Astrocyte (in vitro differentiated cells and primary cell): ENCODE data around the gene SYNPO2. TPM values are rescaled to one million over a fixed set of nuclear protein-coding genes. Genes with fewer than 3 reads are reported as not detected.

ENCODE experiments used
- DNase-seq: peaks from one replicate; pipeline ENCODE4 v3.0.0-alpha.2; 2010; ENCODE audit warnings: low read depth
- FAIRE-seq: peaks from 2 replicates; lab custom pipeline; 2011; peaks lifted over from hg19 to GRCh38; lab: Jason Lieb, UNC
- H2AFZ ChIP-seq: 2 replicates; pipeline ENCODE4 v1.6.0; 2012; ENCODE audit warnings: low read depth, low read length, inconsistent platforms
- H3K27ac ChIP-seq: 2 replicates; pipeline ENCODE4 v1.5.1; 2011; ENCODE audit warnings: low read depth, low read length, inconsistent platforms
- H3K27me3 ChIP-seq: 2 replicates; pipeline ENCODE4 v1.6.0; 2011; ENCODE audit warnings: low read length, inconsistent platforms; ENCODE audit not compliant: insufficient read depth
- H3K36me3 ChIP-seq: 2 replicates; pipeline ENCODE4 v1.5.1; 2011; ENCODE audit warnings: low read length, inconsistent platforms; ENCODE audit not compliant: insufficient read depth
- H3K4me1 ChIP-seq: 2 replicates; pipeline ENCODE4 v1.5.1; 2011; ENCODE audit warnings: low read length, inconsistent platforms; ENCODE audit not compliant: insufficient read depth
- H3K4me2 ChIP-seq: 2 replicates; pipeline ENCODE4 v1.6.0; 2012; ENCODE audit warnings: low read length, inconsistent platforms
- H3K4me3 ChIP-seq: 2 replicates; pipeline ENCODE4 v1.5.1; 2011; ENCODE audit warnings: low read depth, mild to moderate bottlenecking, low read length, inconsistent platforms; ENCODE audit not compliant: insufficient read depth
- H3K79me2 ChIP-seq: 2 replicates; pipeline ENCODE4 v1.6.0; 2012; ENCODE audit warnings: mild to moderate bottlenecking, low read length, inconsistent platforms; ENCODE audit not compliant: insufficient read depth
- H3K9ac ChIP-seq: 2 replicates; pipeline ENCODE4 v1.6.0; 2012; ENCODE audit warnings: mild to moderate bottlenecking, low read length, inconsistent platforms
- H3K9me3 ChIP-seq: 2 replicates; pipeline ENCODE4 v1.5.1; 2012; ENCODE audit warnings: low read depth, mild to moderate bottlenecking, low read length, inconsistent platforms; ENCODE audit not compliant: insufficient read depth
- H4K20me1 ChIP-seq: 2 replicates; pipeline ENCODE4 v1.6.0; 2012; ENCODE audit warnings: low read length, inconsistent platforms; ENCODE audit not compliant: insufficient read depth
- H3K27ac Mint-ChIP-seq: one replicate; pipeline ENCODE4 v1.8.0; 2021; ENCODE audit warnings: mild to moderate bottlenecking, mixed read lengths; ENCODE audit not compliant: unreplicated experiment
- H3K27me3 Mint-ChIP-seq: one replicate; pipeline ENCODE4 v1.8.0; 2021; ENCODE audit warnings: low read depth, mixed read lengths; ENCODE audit not compliant: unreplicated experiment
- H3K36me3 Mint-ChIP-seq: one replicate; pipeline ENCODE4 v1.8.0; 2021; ENCODE audit warnings: low read depth, mixed read lengths; ENCODE audit not compliant: unreplicated experiment
- H3K4me1 Mint-ChIP-seq: one replicate; pipeline ENCODE4 v1.8.0; 2021; ENCODE audit warnings: low read depth, mixed read lengths; ENCODE audit not compliant: unreplicated experiment
- H3K4me3 Mint-ChIP-seq: one replicate; pipeline ENCODE4 v1.8.0; 2021; ENCODE audit warnings: mild to moderate bottlenecking, moderate library complexity, mixed read lengths; ENCODE audit not compliant: unreplicated experiment
- H3K9me3 Mint-ChIP-seq: one replicate; pipeline ENCODE4 v1.8.0; 2021; ENCODE audit warnings: mild to moderate bottlenecking, mixed read lengths; ENCODE audit not compliant: unreplicated experiment
- CTCF ChIP-seq: IDR thresholded peaks from 2 replicates; pipeline ENCODE4 v1.5.1; 2011; ENCODE audit warnings: low read depth, mild to moderate bottlenecking, inconsistent platforms, low read length, moderate library complexity; ENCODE audit not compliant: insufficient read depth
- EZH2 ChIP-seq: IDR thresholded peaks from 2 replicates; pipeline ENCODE4 v1.6.1; 2012; ENCODE audit warnings: mild to moderate bottlenecking, low read length, inconsistent platforms; ENCODE audit not compliant: insufficient read depth
- total RNA-seq: library from RNA; stranded (reverse); gene quantifications from 2 replicates; pipeline ENCODE4 v1.2.1, GENCODE V29; 2021

The SYNPO2 gene
- total RNA-seq, 1 donor from 2014 or later, result 4.2 TPM

GRCh38 chr4:118993333-118993732, 104.7 kb downstream of the SYNPO2 start:
- no peaks in the 10 kb centered on the region for H3K27me3 Mint-ChIP-seq
- no peaks in the 10 kb centered on the region for H3K27me3 ChIP-seq
- no peak for DNase-seq
- no peaks in the 10 kb centered on the region for H3K9me3 ChIP-seq
- no peak overlapping the region for H3K27ac ChIP-seq
- H3K36me3 Mint-ChIP-seq, result peaks cover 2% of the 10 kb centered on the region
- peaks cover 13% of the 10 kb centered on the region for H3K4me1 ChIP-seq
- TF ChIP-seq EZH2 (no peak), CTCF (no peak)
- H3K4me1 Mint-ChIP-seq, result peaks cover 17% of the 10 kb centered on the region
- H3K4me2 ChIP-seq, result no peak overlapping the region
- no peaks in the 10 kb centered on the region for H3K9me3 Mint-ChIP-seq
- no peak overlapping the region for H3K9ac ChIP-seq
- H4K20me1 ChIP-seq, result no peaks in the 10 kb centered on the region
- H2AFZ ChIP-seq, result no peak overlapping the region
- H3K36me3 ChIP-seq, result no peaks in the 10 kb centered on the region
- H3K79me2 ChIP-seq, result no peaks in the 10 kb centered on the region
- H3K27ac Mint-ChIP-seq, result no peak overlapping the region
- FAIRE-seq, result no peak
- H3K4me3 ChIP-seq, result no peak overlapping the region
- no peak overlapping the region for H3K4me3 Mint-ChIP-seq

GRCh38 chr4:118994030-118994429, 105.4 kb downstream of the SYNPO2 start:
- H3K9me3 ChIP-seq, result no peaks in the 10 kb centered on the region
- no peaks in the 10 kb centered on the region for H3K36me3 ChIP-seq
- H3K4me2 ChIP-seq, result no peak overlapping the region
- DNase-seq, result no peak
- H4K20me1 ChIP-seq, result no peaks in the 10 kb centered on the region
- no peak for TF ChIP-seq CTCF
- no peak for TF ChIP-seq EZH2
- no peak overlapping the region for H3K4me3 ChIP-seq
- H3K4me1 ChIP-seq, result peaks cover 6% of the 10 kb centered on the region
- no peaks in the 10 kb centered on the region for H3K79me2 ChIP-seq
- no peak overlapping the region for H3K4me3 Mint-ChIP-seq
- no peak overlapping the region for H2AFZ ChIP-seq
- H3K4me1 Mint-ChIP-seq, result peaks cover 13% of the 10 kb centered on the region
- peaks cover 2% of the 10 kb centered on the region for H3K36me3 Mint-ChIP-seq
- FAIRE-seq, result no peak
- H3K27me3 Mint-ChIP-seq, result no peaks in the 10 kb centered on the region
- no peaks in the 10 kb centered on the region for H3K27me3 ChIP-seq
- H3K27ac Mint-ChIP-seq, result no peak overlapping the region
- no peak overlapping the region for H3K9ac ChIP-seq
- H3K9me3 Mint-ChIP-seq, result no peaks in the 10 kb centered on the region
- H3K27ac ChIP-seq, result no peak overlapping the region

- H3K4me3 Mint-ChIP-seq, result no peak overlapping the region
- peaks cover 2% of the 10 kb centered on the region for H3K36me3 Mint-ChIP-seq
- Histone ChIP-seq H3K9me3 (no peaks in the 10 kb centered on the region), H4K20me1 (no peaks in the 10 kb centered on the region), H3K9ac (no peak overlapping the region), H3K27me3 (no peaks in the 10 kb centered on the region), H3K79me2 (no peaks in the 10 kb centered on the region), H3K36me3 (no peaks in the 10 kb centered on the region), H3K4me3 (no peak overlapping the region), H3K4me2 (no peak overlapping the region), H2AFZ (no peak overlapping the region), H3K4me1 (no peaks in the 10 kb centered on the region), H3K27ac (no peak overlapping the region)
- H3K27ac Mint-ChIP-seq, result no peak overlapping the region
- TF ChIP-seq CTCF, result no peak
- no peak for TF ChIP-seq EZH2
- FAIRE-seq (no peak), DNase-seq (no peak)
- H3K4me1 Mint-ChIP-seq, result peaks cover 10% of the 10 kb centered on the region
- H3K9me3 Mint-ChIP-seq, result no peaks in the 10 kb centered on the region
- no peaks in the 10 kb centered on the region for H3K27me3 Mint-ChIP-seq
Observed at GRCh38 chr4:118995693-118996391, 107.2 kb downstream of the SYNPO2 start.
